HCT116 (cell line): ENCODE results near the gene DOK5. TPM values are rescaled to one million over a fixed set of nuclear protein-coding genes. Genes with fewer than 3 reads are reported as not detected.

Source experiments
- ATAC-seq: fragments of 200-7000 bp; cut with Tn5 transposase; 2 replicates; pipeline ENCODE4 v1.9.1; 2020; ENCODE audit warnings: mild to moderate bottlenecking, moderate library complexity
- BruUV-seq: library from RNA; stranded (reverse); fragments of 400-500 nt; replicated peaks from 2 replicates; lab custom pipeline; 2021; lab: Mats Ljungman, UMichigan
- CTCF ChIA-PET: fragments of 300-600 bp; sonication (Branson Sonifier 250); formaldehyde crosslinking; loops from one replicate; lab custom pipeline; 2021; ENCODE audit warnings: antibody characterized with exemption; lab: Charles Lee
- POLR2A ChIA-PET: fragments of 300-600, 350-600 bp; sonication (Branson Sonifier 250); formaldehyde crosslinking; loops from one replicate; lab custom pipeline; 2021; ENCODE audit warnings: antibody characterized with exemption; lab: Charles Lee
- RAD21 ChIA-PET, 2 experiments: fragments of 300-600 bp; sonication (Branson Sonifier 250); formaldehyde crosslinking; loops; one replicate each; lab custom pipeline; 2023; ENCODE audit warnings: low total read pairs in 2 of 2; ENCODE audit not compliant: uncharacterized antibody in 2 of 2, unreplicated experiment in 2 of 2, low non-redundant PET in 1 of 2; lab: Charles Lee
- DNase-seq: peaks from one replicate; pipeline ENCODE4 v3.0.0-alpha.2; 2010; ENCODE audit warnings: low read depth, low spot score
- H2AFZ ChIP-seq: fragments of 200-600 bp; shearing (Covaris generic), sonication (generic); 2 replicates; pipeline ENCODE4 v1.6.1; 2017; ENCODE audit warnings: low read depth, mixed run types, mixed read lengths, antibody characterized with exemption, low read length; ENCODE audit not compliant: poor library complexity, severe bottlenecking
- H3K27ac ChIP-seq: 2 replicates; pipeline ENCODE4 v1.5.1; 2012; ENCODE audit warnings: low read depth, low read length
- H3K27me3 ChIP-seq: fragments of 200-600 bp; sonication (generic); 2 replicates; pipeline ENCODE4 v1.6.1; 2016; ENCODE audit warnings: mixed run types, low read length, mixed read lengths; ENCODE audit not compliant: insufficient read depth
- H3K36me3 ChIP-seq, 2 experiments: fragments of 200-500 bp in 1 of 2; fragments of 200-600 bp in 1 of 2; sonication (Bioruptor generic) in 1 of 2; sonication (generic) in 1 of 2; 2 replicates each; pipeline versions ENCODE4 v1.5.1 to v1.6.1; 2014 to 2016; ENCODE audit warnings: low read length in 2 of 2, inconsistent platforms in 1 of 2, mixed read lengths in 1 of 2, mixed run types in 1 of 2; ENCODE audit not compliant: insufficient read depth in 2 of 2, control insufficient read depth in 1 of 2
- H3K4me1 ChIP-seq, 2 experiments: fragments of 200-600 bp in 1 of 2; sonication (generic) in 1 of 2; 2 replicates each; pipeline versions ENCODE4 v1.5.1 to v1.6.1; 2012 to 2017; ENCODE audit warnings: low read length in 2 of 2, inconsistent platforms in 1 of 2, mild to moderate bottlenecking in 1 of 2, mixed read lengths in 1 of 2, mixed run types in 1 of 2, moderate library complexity in 1 of 2; ENCODE audit not compliant: insufficient read depth in 2 of 2, control insufficient read depth in 1 of 2
- H3K4me2 ChIP-seq: fragments of 200-600 bp; sonication (generic); 2 replicates; pipeline ENCODE4 v1.6.1; 2017; ENCODE audit warnings: mixed run types, low read length, mixed read lengths
- H3K4me3 ChIP-seq, 2 experiments: fragments of 200-600 bp in 1 of 2; sonication (generic) in 1 of 2; replicated peaks in 1 of 2; 2 replicates each; pipeline ENCODE4 v1.5.1; 2011 to 2016; ENCODE audit warnings: low read length in 2 of 2, control low read depth in 1 of 2, low read depth in 1 of 2, mild to moderate bottlenecking in 1 of 2, mixed read lengths in 1 of 2, mixed run types in 1 of 2
- H3K79me2 ChIP-seq: fragments of 200-600 bp; sonication (generic); 2 replicates; pipeline ENCODE4 v1.6.1; 2017; ENCODE audit warnings: mild to moderate bottlenecking, mixed run types, low read length, moderate library complexity, mixed read lengths; ENCODE audit not compliant: insufficient read depth
- H3K9ac ChIP-seq: fragments of 200-600 bp; sonication (generic); 2 replicates; pipeline ENCODE4 v1.6.1; 2016; ENCODE audit warnings: low read length, mixed read lengths
- H3K9me2 ChIP-seq: fragments of 200-600 bp; sonication (generic), shearing (Covaris generic); 2 replicates; pipeline ENCODE4 v1.6.1; 2017; ENCODE audit warnings: mixed run types, mild to moderate bottlenecking, moderate library complexity; ENCODE audit not compliant: insufficient read depth
- H3K9me3 ChIP-seq, 2 experiments: fragments of 200-500 bp in 1 of 2; fragments of 200-600 bp in 1 of 2; sonication (Bioruptor generic) in 1 of 2; sonication (generic) in 1 of 2; 2 replicates each; pipeline ENCODE4 v1.6.1; 2014 to 2017; ENCODE audit warnings: low read length in 2 of 2, mixed read lengths in 2 of 2, inconsistent platforms in 1 of 2, low read depth in 1 of 2, mild to moderate bottlenecking in 1 of 2, mixed run types in 1 of 2, moderate library complexity in 1 of 2; ENCODE audit not compliant: control insufficient read depth in 1 of 2, insufficient read depth in 1 of 2
- H4K20me1 ChIP-seq: fragments of 200-600 bp; sonication (generic), shearing (Covaris generic); 2 replicates; pipeline ENCODE4 v1.6.1; 2017; ENCODE audit warnings: mixed run types, mild to moderate bottlenecking, moderate library complexity; ENCODE audit not compliant: insufficient read depth
- ATF3 ChIP-seq: IDR thresholded peaks from 2 replicates; pipeline ENCODE4 v1.6.1; 2012
- FOSL1 ChIP-seq: IDR thresholded peaks from 2 replicates; pipeline ENCODE4 v1.6.1; 2012; ENCODE audit warnings: low read depth
- TCF7L2 ChIP-seq: IDR thresholded peaks from 2 replicates; pipeline ENCODE4 v1.7.0; 2011; ENCODE audit warnings: borderline replicate concordance, inconsistent platforms; ENCODE audit not compliant: insufficient read depth, insufficient read length; ENCODE audit errors: extremely low read depth
- YY1 ChIP-seq: IDR thresholded peaks from 2 replicates; pipeline ENCODE4 v1.6.1; 2011; ENCODE audit warnings: low read length, low read depth, moderate library complexity, mild to moderate bottlenecking; ENCODE audit not compliant: insufficient replicate concordance; ENCODE audit errors: extremely low read depth
- ZFX ChIP-seq: fragments of 450-650 bp; IDR thresholded peaks from 2 replicates; pipeline ENCODE4 v1.6.1; 2017
- ZNF274 ChIP-seq: fragments of 200-500 bp; sonication (Bioruptor generic); IDR thresholded peaks from 2 replicates; pipeline ENCODE4 v1.6.1; 2014; ENCODE audit warnings: mild to moderate bottlenecking, low read depth, low read length, inconsistent platforms
- intact Hi-C: fragments of 100-400 bp; cut with micrococcal nuclease; formaldehyde crosslinking; loops from 2 replicates; pipeline ENCODE4 v1.10.0; 2022
- total RNA-seq: library from RNA; stranded (reverse); gene quantifications from one replicate; pipeline ENCODE4 v1.2.1, GENCODE V29; 2021; ENCODE audit not compliant: unreplicated experiment
- TF ChIP-seq, protein P1 (sequence below): IDR thresholded peaks from 2 replicates; pipeline ENCODE4 v1.6.1; 2012; ENCODE audit warnings: low read depth

The DOK5 gene
- total RNA-seq, 1 experiment from 2014 or later = not detected

DNA sequence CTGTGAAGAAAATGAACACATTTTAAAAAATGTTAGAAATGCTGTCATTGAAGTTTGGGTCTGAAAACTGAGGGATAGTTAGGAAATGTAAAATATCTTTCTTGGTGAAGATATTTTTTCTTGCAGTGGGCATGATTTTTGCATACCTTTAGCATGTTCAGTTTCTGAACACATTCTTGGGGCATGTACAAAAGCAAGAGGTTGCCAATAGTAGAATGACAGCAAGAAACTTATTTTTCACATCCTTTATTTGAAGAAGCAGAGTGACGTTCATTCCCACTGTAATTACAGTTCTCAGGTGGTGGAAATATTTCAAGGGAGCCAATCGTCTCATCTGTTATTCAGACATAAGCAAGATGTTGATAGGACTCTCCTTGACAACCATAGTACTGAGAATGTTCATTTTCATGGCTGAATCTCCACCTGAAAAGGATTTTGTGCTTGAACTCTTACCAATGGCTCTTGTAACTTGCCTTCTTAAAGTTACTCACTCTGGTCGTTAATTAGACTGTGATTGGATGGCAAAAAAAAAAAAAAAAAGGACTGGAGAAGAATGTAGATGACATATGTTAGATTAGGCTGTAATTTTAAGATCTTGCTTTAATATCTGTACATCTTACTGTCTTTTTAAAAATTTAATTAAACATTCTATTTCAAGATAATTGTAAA lies 74.4 kb downstream of the DOK5 start:
- no peaks in the 10 kb centered on the region for H3K9me2 ChIP-seq
- POLR2A ChIA-PET = no interaction called here
- H3K9me3 ChIP-seq = no peaks in the 10 kb centered on the region
- no peak for TF ChIP-seq ZNF274
- TF ChIP-seq, protein P1, sequence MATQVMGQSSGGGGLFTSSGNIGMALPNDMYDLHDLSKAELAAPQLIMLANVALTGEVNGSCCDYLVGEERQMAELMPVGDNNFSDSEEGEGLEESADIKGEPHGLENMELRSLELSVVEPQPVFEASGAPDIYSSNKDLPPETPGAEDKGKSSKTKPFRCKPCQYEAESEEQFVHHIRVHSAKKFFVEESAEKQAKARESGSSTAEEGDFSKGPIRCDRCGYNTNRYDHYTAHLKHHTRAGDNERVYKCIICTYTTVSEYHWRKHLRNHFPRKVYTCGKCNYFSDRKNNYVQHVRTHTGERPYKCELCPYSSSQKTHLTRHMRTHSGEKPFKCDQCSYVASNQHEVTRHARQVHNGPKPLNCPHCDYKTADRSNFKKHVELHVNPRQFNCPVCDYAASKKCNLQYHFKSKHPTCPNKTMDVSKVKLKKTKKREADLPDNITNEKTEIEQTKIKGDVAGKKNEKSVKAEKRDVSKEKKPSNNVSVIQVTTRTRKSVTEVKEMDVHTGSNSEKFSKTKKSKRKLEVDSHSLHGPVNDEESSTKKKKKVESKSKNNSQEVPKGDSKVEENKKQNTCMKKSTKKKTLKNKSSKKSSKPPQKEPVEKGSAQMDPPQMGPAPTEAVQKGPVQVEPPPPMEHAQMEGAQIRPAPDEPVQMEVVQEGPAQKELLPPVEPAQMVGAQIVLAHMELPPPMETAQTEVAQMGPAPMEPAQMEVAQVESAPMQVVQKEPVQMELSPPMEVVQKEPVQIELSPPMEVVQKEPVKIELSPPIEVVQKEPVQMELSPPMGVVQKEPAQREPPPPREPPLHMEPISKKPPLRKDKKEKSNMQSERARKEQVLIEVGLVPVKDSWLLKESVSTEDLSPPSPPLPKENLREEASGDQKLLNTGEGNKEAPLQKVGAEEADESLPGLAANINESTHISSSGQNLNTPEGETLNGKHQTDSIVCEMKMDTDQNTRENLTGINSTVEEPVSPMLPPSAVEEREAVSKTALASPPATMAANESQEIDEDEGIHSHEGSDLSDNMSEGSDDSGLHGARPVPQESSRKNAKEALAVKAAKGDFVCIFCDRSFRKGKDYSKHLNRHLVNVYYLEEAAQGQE = no peak
- TF ChIP-seq ZFX = no peak
- TF ChIP-seq YY1 = no peak
- TF ChIP-seq FOSL1 = no peak
- TF ChIP-seq ATF3 = no peak
- no peak for TF ChIP-seq TCF7L2
- H3K9ac ChIP-seq = no peak overlapping the region
- no peak overlapping the region for H3K4me2 ChIP-seq
- no peaks in the 10 kb centered on the region for H3K36me3 ChIP-seq
- no peak for ATAC-seq
- no peak overlapping the region for H3K4me3 ChIP-seq
- no peaks in the 10 kb centered on the region for H3K4me1 ChIP-seq
- no TSS peak for BruUV-seq
- H3K27ac ChIP-seq = no peak overlapping the region
- no peak overlapping the region for H2AFZ ChIP-seq
- no peaks in the 10 kb centered on the region for H4K20me1 ChIP-seq
- no peaks in the 10 kb centered on the region for H3K79me2 ChIP-seq
- H3K27me3 ChIP-seq = no peaks in the 10 kb centered on the region
- CTCF ChIA-PET = no interaction called here
- RAD21 ChIA-PET = no interaction called here
- intact Hi-C loops = no loop called here
- DNase-seq = no peak
